Cardiac ventricle fibroblast (primary cell): ENCODE measurements around the gene OR6B1. TPM values are rescaled to one million over a fixed set of nuclear protein-coding genes. Genes with fewer than 3 reads are reported as not detected.

Experiments used
- total RNA-seq: library from RNA; depleted of rRNA; stranded (reverse); fragments of >200 nt; gene quantifications from 2 replicates; pipeline ENCODE4 v1.2.3, GENCODE V29; 2015

The OR6B1 gene
- not detected in 2 replicates for total RNA-seq

GRCh38 chr7:144000020-144000419, at the start of gene OR6B1:
TSS of gene OR6B1 (plus strand) at chr7:144000320. CDS start at chr7:144003997, 3,677 bp downstream.

GRCh38 chr7:143954544-143954943, 45.6 kb upstream of the OR6B1 start, which contains the start of gene OR2F1:
TSS of gene OR2F1 (plus strand) at chr7:143954844. CDS start at chr7:143959971, 5,127 bp downstream.

GRCh38 chr7:144048648-144049047, 48.5 kb downstream of the OR6B1 start, which contains the start of gene OR2A5:
TSS of gene OR2A5 (plus strand) at chr7:144048948. CDS start at chr7:144050402, 1,454 bp downstream.

Other genes with a start within 250 kb of the OR6B1 start
- gene CTAGE6, start 242.6 kb upstream of the OR6B1 start, total RNA-seq: 0.05 TPM in 1 of 2 replicates, not detected in the other
- gene TCAF1, start 98.1 kb upstream of the OR6B1 start, total RNA-seq: 45.4 and 56.9 TPM in 2 replicates
- not detected in 2 replicates for gene OR2F2, start 65.1 kb upstream of the OR6B1 start, total RNA-seq
- not detected in 2 replicates for gene OR2F1, start 45.5 kb upstream of the OR6B1 start, total RNA-seq
- gene OR2A5, start 48.6 kb downstream of the OR6B1 start, total RNA-seq: not detected in 2 replicates
- gene OR2A25, start 69.5 kb downstream of the OR6B1 start, total RNA-seq: not detected in 2 replicates
- gene OR2A12, start 86.0 kb downstream of the OR6B1 start, total RNA-seq: not detected in 2 replicates
- gene OR2A2, start 109.3 kb downstream of the OR6B1 start, total RNA-seq: not detected in 2 replicates
- gene OR2A14, start 122.9 kb downstream of the OR6B1 start, total RNA-seq: not detected in 2 replicates
- 0.44 TPM in 1 of 2 replicates, not detected in the other for gene CTAGE4, start 183.1 kb downstream of the OR6B1 start, total RNA-seq
- 1.7 and 2.9 TPM in 2 replicates for gene ARHGEF35, start 195.5 kb downstream of the OR6B1 start, total RNA-seq
- gene OR2A42, start 239.3 kb downstream of the OR6B1 start, total RNA-seq: 0.12 TPM in 1 of 2 replicates, not detected in the other